CD8-positive, alpha-beta memory T cell (primary cell): ENCODE results near the gene DOCK10. TPM values are rescaled to one million over a fixed set of nuclear protein-coding genes. Genes with fewer than 3 reads are reported as not detected.

ENCODE experiments used
- CTCF ChIA-PET: fragments of 350-600 bp; sonication (Branson Sonifier 250); formaldehyde crosslinking; loops from one replicate; lab custom pipeline; 2021; ENCODE audit warnings: antibody characterized with exemption; lab: Charles Lee
- POLR2A ChIA-PET: fragments of 350-600 bp; sonication (Branson Sonifier 250); formaldehyde crosslinking; loops from one replicate; lab custom pipeline; 2021; ENCODE audit warnings: antibody characterized with exemption; lab: Charles Lee
- DNase-seq, 5 donors: peaks; one replicate each; pipeline versions ENCODE4 v3.0.0 to v3.0.0-alpha.2; 2020 to 2022; ENCODE audit warnings: mixed read lengths in 1 of 5
- H3K27ac ChIP-seq: one replicate; pipeline ENCODE4 v1.7.0; 2013; ENCODE audit warnings: low read depth, mild to moderate bottlenecking, low read length, moderate library complexity
- H3K27me3 ChIP-seq: 2 replicates; pipeline ENCODE4 v1.7.0; 2013; ENCODE audit warnings: low read length, mild to moderate bottlenecking; ENCODE audit not compliant: insufficient read depth, poor library complexity, severe bottlenecking
- H3K36me3 ChIP-seq: 2 replicates; pipeline ENCODE4 v1.7.0; 2013; ENCODE audit warnings: mild to moderate bottlenecking, low read length, moderate library complexity; ENCODE audit not compliant: insufficient read depth
- H3K4me1 ChIP-seq: 2 replicates; pipeline ENCODE4 v1.7.0; 2013; ENCODE audit warnings: mild to moderate bottlenecking, low read length, moderate library complexity; ENCODE audit not compliant: insufficient read depth
- H3K4me3 ChIP-seq: 2 replicates; pipeline ENCODE4 v1.7.0; 2013; ENCODE audit warnings: mild to moderate bottlenecking, low read length
- H3K9me3 ChIP-seq: 2 replicates; pipeline ENCODE4 v1.7.0; 2013; ENCODE audit warnings: mild to moderate bottlenecking, low read length
- H3K27ac Mint-ChIP-seq, 8 donors: one replicate each; pipeline ENCODE4 v1.8.0; 2020 to 2021; ENCODE audit warnings: mixed read lengths in 8 of 8, mild to moderate bottlenecking in 6 of 8, inconsistent platforms in 3 of 8, moderate library complexity in 3 of 8
- H3K27me3 Mint-ChIP-seq, 2 donors: one replicate each; pipeline ENCODE4 v1.8.0; 2020 to 2021; ENCODE audit warnings: mixed read lengths in 2 of 2, mild to moderate bottlenecking in 1 of 2, moderate library complexity in 1 of 2
- H3K36me3 Mint-ChIP-seq, 3 donors: one replicate each; pipeline ENCODE4 v1.8.0; 2020 to 2021; ENCODE audit warnings: mixed read lengths in 3 of 3, inconsistent platforms in 1 of 3, mild to moderate bottlenecking in 1 of 3
- H3K4me1 Mint-ChIP-seq, 3 donors: one replicate each; pipeline ENCODE4 v1.8.0; 2020 to 2021; ENCODE audit warnings: mixed read lengths in 3 of 3, inconsistent platforms in 1 of 3, mild to moderate bottlenecking in 1 of 3
- H3K4me3 Mint-ChIP-seq, 7 donors: one replicate each; pipeline ENCODE4 v1.8.0; 2020 to 2021; ENCODE audit warnings: mixed read lengths in 7 of 7, mild to moderate bottlenecking in 6 of 7, moderate library complexity in 4 of 7, inconsistent platforms in 2 of 7
- H3K9me3 Mint-ChIP-seq, 5 donors: one replicate each; pipeline ENCODE4 v1.8.0; 2020 to 2022; ENCODE audit warnings: mixed read lengths in 5 of 5, mild to moderate bottlenecking in 3 of 5, moderate library complexity in 2 of 5, inconsistent platforms in 1 of 5
- polyA plus RNA-seq: library from polyadenylated mRNA; unstranded; fragments of 300-500 nt; fragmentation: Illumina TruSeq; gene quantifications from one replicate; pipeline ENCODE4 v1.2.3, GENCODE V29; 2021
- total RNA-seq, 2 experiments: library from RNA; stranded (reverse); gene quantifications; one replicate each; pipeline ENCODE4 v1.2.3, GENCODE V29; 2021

The DOCK10 gene
- total and polyA plus RNA-seq, 3 experiments from 2014 or later = 52.4 to 138 (median 135) TPM

GRCh38 chr2:224968051-224968450 lies 74.2 kb downstream of the DOCK10 start:
- peaks cover 0 to 1% (median 0%) of the 10 kb centered on the region in 3 donors for H3K36me3 Mint-ChIP-seq
- H3K9me3 Mint-ChIP-seq = no peaks in the 10 kb centered on the region
- no peak for DNase-seq
- no peak overlapping the region for H3K4me3 Mint-ChIP-seq
- Histone ChIP-seq H3K4me1 (peaks cover 32% of the 10 kb centered on the region), H3K27ac (no peak overlapping the region), H3K27me3 (no peaks in the 10 kb centered on the region), H3K36me3 (no peaks in the 10 kb centered on the region), H3K4me3 (no peak overlapping the region), H3K9me3 (no peaks in the 10 kb centered on the region)
- ChIA-PET CTCF (interaction anchor here (1.3 to 2.0 kb wide), 3 partner anchors 8 to 19 kb away, joined by 3 to 5 read pairs (median 3); no protein-coding TSS in a partner anchor), POLR2A (interaction anchor here (0.5 kb wide), 1 partner anchor 50 kb away, joined by 3 read pairs; no protein-coding TSS in a partner anchor)
- H3K4me1 Mint-ChIP-seq = peaks cover 49 to 83% (median 74%) of the 10 kb centered on the region in 3 donors
- H3K27ac Mint-ChIP-seq = peak overlapping the region in 4 of 8 donors; percentile 17 to 77 (median 58)
- H3K27me3 Mint-ChIP-seq = no peaks in the 10 kb centered on the region

- POLR2A ChIA-PET = no interaction called here
Observed at GRCh38 chr2:224966613-224967012, 75.7 kb downstream of the DOCK10 start.

GRCh38 chr2:224959556-224959955 lies 82.7 kb downstream of the DOCK10 start:
- Mint-ChIP-seq H3K4me3 (no peak overlapping the region), H3K27me3 (no peaks in the 10 kb centered on the region), H3K9me3 (no peaks in the 10 kb centered on the region), H3K36me3 (peaks cover 4 to 22% (median 9%) of the 10 kb centered on the region in 3 donors), H3K4me1 (peaks cover 64 to 88% (median 82%) of the 10 kb centered on the region in 3 donors), H3K27ac (peak overlapping the region in 5 of 8 donors; percentile 32 to 72 (median 40))
- no peaks in the 10 kb centered on the region for H3K36me3 ChIP-seq
- peaks cover 28% of the 10 kb centered on the region for H3K4me1 ChIP-seq
- no peaks in the 10 kb centered on the region for H3K9me3 ChIP-seq
- no peak overlapping the region for H3K27ac ChIP-seq
- ChIA-PET CTCF (interaction anchor here (1.1 to 2.0 kb wide), 4 partner anchors 9 to 42 kb away, joined by 3 to 7 read pairs (median 3); no protein-coding TSS in a partner anchor), POLR2A (interaction anchor here (0.6 kb wide), 1 partner anchor 32 kb away, joined by 3 read pairs; no protein-coding TSS in a partner anchor)
- no peak for DNase-seq
- no peak overlapping the region for H3K4me3 ChIP-seq
- H3K27me3 ChIP-seq = no peaks in the 10 kb centered on the region

More at GRCh38 chr2:224966613-224967012, 75.7 kb downstream of the DOCK10 start:
- Histone ChIP-seq H3K4me1 (peaks cover 32% of the 10 kb centered on the region), H3K27ac (no peak overlapping the region), H3K9me3 (no peaks in the 10 kb centered on the region), H3K4me3 (no peak overlapping the region), H3K36me3 (no peaks in the 10 kb centered on the region), H3K27me3 (no peaks in the 10 kb centered on the region)
- CTCF ChIA-PET = no interaction called here
- Mint-ChIP-seq H3K27me3 (no peaks in the 10 kb centered on the region), H3K36me3 (peaks cover 0 to 9% (median 0%) of the 10 kb centered on the region in 3 donors), H3K9me3 (no peaks in the 10 kb centered on the region), H3K4me3 (no peak overlapping the region), H3K4me1 (peaks cover 50 to 90% (median 75%) of the 10 kb centered on the region in 3 donors), H3K27ac (no peak overlapping the region)
- no peak for DNase-seq

- Histone ChIP-seq H3K4me1 (peaks cover 34% of the 10 kb centered on the region), H3K9me3 (no peaks in the 10 kb centered on the region), H3K4me3 (no peak overlapping the region), H3K36me3 (no peaks in the 10 kb centered on the region), H3K27me3 (no peaks in the 10 kb centered on the region), H3K27ac (no peak overlapping the region)
- peak overlapping the region in 1 of 7 donors; percentile 59 for H3K4me3 Mint-ChIP-seq
- peak overlapping the region in 5 of 8 donors; percentile 14 to 82 (median 61) for H3K27ac Mint-ChIP-seq
- CTCF ChIA-PET = interaction anchor here (1.3 to 2.0 kb wide), 3 partner anchors 10 to 43 kb away, joined by 3 to 7 read pairs (median 3); no protein-coding TSS in a partner anchor
- peaks cover 70 to 88% (median 88%) of the 10 kb centered on the region in 3 donors for H3K4me1 Mint-ChIP-seq
- no peaks in the 10 kb centered on the region for H3K27me3 Mint-ChIP-seq
- no peaks in the 10 kb centered on the region for H3K9me3 Mint-ChIP-seq
- peaks cover 4 to 23% (median 9%) of the 10 kb centered on the region in 3 donors for H3K36me3 Mint-ChIP-seq
- DNase-seq = no peak
- POLR2A ChIA-PET = no interaction called here
Observed at GRCh38 chr2:224958873-224959272, 83.4 kb downstream of the DOCK10 start.

- Histone ChIP-seq H3K4me1 (peaks cover 39% of the 10 kb centered on the region), H3K4me3 (no peak overlapping the region), H3K27me3 (no peaks in the 10 kb centered on the region), H3K27ac (no peak overlapping the region), H3K9me3 (no peaks in the 10 kb centered on the region), H3K36me3 (no peaks in the 10 kb centered on the region)
- Mint-ChIP-seq H3K9me3 (no peaks in the 10 kb centered on the region), H3K27me3 (no peaks in the 10 kb centered on the region), H3K4me1 (peaks cover 73 to 92% (median 92%) of the 10 kb centered on the region in 3 donors), H3K36me3 (peaks cover 4 to 23% (median 9%) of the 10 kb centered on the region in 3 donors), H3K4me3 (peak overlapping the region in 1 of 7 donors; percentile 59), H3K27ac (peak overlapping the region; percentile 14 to 87 (median 71))
- CTCF ChIA-PET = interaction anchor here (1.4 to 2.0 kb wide), 2 partner anchors 12 to 43 kb away, joined by 4 to 7 read pairs; no protein-coding TSS in a partner anchor
- no peak for DNase-seq
- POLR2A ChIA-PET = no interaction called here
Observed at GRCh38 chr2:224958462-224958857, 83.8 kb downstream of the DOCK10 start.

- CTCF ChIA-PET = interaction anchor here (0.6 to 1.4 kb wide), 4 partner anchors 10 to 296 kb away, joined by 3 to 4 read pairs (median 3); no protein-coding TSS in a partner anchor
- H3K4me1 Mint-ChIP-seq = peaks cover 74 to 92% (median 92%) of the 10 kb centered on the region in 3 donors
Observed at GRCh38 chr2:224957540-224958461, 84.5 kb downstream of the DOCK10 start.

GRCh38 chr2:224956706-224957105 lies 85.6 kb downstream of the DOCK10 start:
- no peaks in the 10 kb centered on the region for H3K9me3 Mint-ChIP-seq
- Histone ChIP-seq H3K4me3 (no peak overlapping the region), H3K4me1 (peaks cover 56% of the 10 kb centered on the region), H3K9me3 (no peaks in the 10 kb centered on the region), H3K27me3 (no peaks in the 10 kb centered on the region), H3K36me3 (no peaks in the 10 kb centered on the region), H3K27ac (no peak overlapping the region)
- ChIA-PET CTCF (interaction anchor here (0.7 to 1.1 kb wide), 2 partner anchors 9 to 86 kb away, joined by 3 read pairs; no protein-coding TSS in a partner anchor), POLR2A (no interaction called here)
- H3K4me3 Mint-ChIP-seq = no peak overlapping the region
- H3K4me1 Mint-ChIP-seq = peaks cover 75 to 91% (median 91%) of the 10 kb centered on the region in 3 donors
- H3K27ac Mint-ChIP-seq = peak overlapping the region in 6 of 8 donors; percentile 57 to 87 (median 82)
- no peak for DNase-seq
- peaks cover 4 to 15% (median 14%) of the 10 kb centered on the region in 3 donors for H3K36me3 Mint-ChIP-seq
- H3K27me3 Mint-ChIP-seq = no peaks in the 10 kb centered on the region

More at GRCh38 chr2:224957540-224958461, 84.5 kb downstream of the DOCK10 start:
- DNase-seq = no peak
- no peaks in the 10 kb centered on the region for H3K9me3 Mint-ChIP-seq
- no peak overlapping the region for H3K27ac ChIP-seq
- H3K27me3 Mint-ChIP-seq = no peaks in the 10 kb centered on the region
- H3K27me3 ChIP-seq = no peaks in the 10 kb centered on the region
- peak overlapping the region; percentile 61 to 92 (median 83) for H3K27ac Mint-ChIP-seq
- POLR2A ChIA-PET = interaction anchor here (0.9 kb wide), 1 partner anchor 16 kb away, joined by 5 read pairs; no protein-coding TSS in a partner anchor
- H3K36me3 ChIP-seq = no peaks in the 10 kb centered on the region
- no peaks in the 10 kb centered on the region for H3K9me3 ChIP-seq
- no peak overlapping the region for H3K4me3 ChIP-seq
- peak overlapping the region in 5 of 7 donors; percentile 4 to 59 (median 46) for H3K4me3 Mint-ChIP-seq
- H3K4me1 ChIP-seq = peaks cover 45% of the 10 kb centered on the region
- peaks cover 4 to 20% (median 12%) of the 10 kb centered on the region in 3 donors for H3K36me3 Mint-ChIP-seq
